Ascending aorta (tissue), 2 donors: ENCODE data around the gene RABIF. TPM values are rescaled to one million over a fixed set of nuclear protein-coding genes. Genes with fewer than 3 reads are reported as not detected.
A peak's percentile ranks its signal among the peaks of the same experiment; 100 is the strongest.
"Not testable (repeated sequence)": the region's sequence is repeated elsewhere in the genome, so short reads cannot be mapped to it uniquely, and the experiment has no call there.

Experiments
- DNase-seq, 2 donors: peaks; one replicate each; pipeline ENCODE4 v3.0.0-alpha.2; 2019; ENCODE audit warnings: low spot score in 2 of 2
- H3K27ac ChIP-seq, 2 donors: fragments of 200-600 bp; sonication (generic); one replicate each; pipeline ENCODE4 v1.5.1; 2016 to 2017; ENCODE audit warnings: mild to moderate bottlenecking in 1 of 2
- H3K27me3 ChIP-seq: fragments of 200-600 bp; sonication (generic); one replicate; pipeline ENCODE4 v1.5.1; 2017
- H3K36me3 ChIP-seq, 2 donors: fragments of 200-600 bp; sonication (generic); one replicate each; pipeline ENCODE4 v1.5.1; 2016
- H3K4me1 ChIP-seq, 2 donors: fragments of 200-600 bp; sonication (generic); one replicate each; pipeline ENCODE4 v1.5.1; 2016 to 2017; ENCODE audit warnings: mild to moderate bottlenecking in 1 of 2
- H3K4me3 ChIP-seq, 2 donors: fragments of 200-600 bp; sonication (generic); one replicate each; pipeline ENCODE4 v1.5.1; 2016 to 2017; ENCODE audit warnings: mild to moderate bottlenecking in 1 of 2
- H3K9me3 ChIP-seq, 2 donors: fragments of 200-600 bp; sonication (generic); one replicate each; pipeline ENCODE4 v1.5.1; 2016
- CTCF ChIP-seq, 3 experiments: fragments of 200-600 bp in 2 of 3; fragments of 450-650 bp in 1 of 3; sonication (generic) in 2 of 3; IDR thresholded peaks; one replicate each; pipeline ENCODE4 v1.5.1; 2016 to 2019; ENCODE audit warnings: antibody characterized with exemption in 3 of 3, mild to moderate bottlenecking in 1 of 3, moderate library complexity in 1 of 3
- intact Hi-C: fragments of 100-400 bp; cut with DNase I; formaldehyde crosslinking; loops from one replicate; pipeline ENCODE4 v1.15.1; 2023
- total RNA-seq: library from RNA; depleted of rRNA; stranded (reverse); fragments of >200 nt; gene quantifications from one replicate; pipeline ENCODE4 v1.1.0, GENCODE V29; 2016

RABIF gene
- total RNA-seq, result 1.9 TPM

GRCh38 chr1:202888531-202889360 lies at the start of gene RABIF:
RABIF (minus strand) TSS chr1:202889149; CDS start chr1:202889098, 51 bp downstream.
- no peaks in the 10 kb centered on the region for H3K9me3 ChIP-seq
- H3K4me3 ChIP-seq, result peak within 1 kb of the TSS; percentile 75 to 79
- TF ChIP-seq CTCF (IDR thresholded peaks at IDR 0.05), result peak in 1 of 3 experiments; percentile 20
- peaks cover 17 to 18% of the 10 kb centered on the region in 2 donors for H3K36me3 ChIP-seq
- H3K4me1 ChIP-seq, result peaks cover 0 to 13% of the 10 kb centered on the region in 2 donors
- DNase-seq, result peak; percentile 84 to 97
- H3K27ac ChIP-seq, result peak within 1 kb of the TSS; percentile 78 to 94
- intact Hi-C loops, result loop anchor here (1.0 to 2.0 kb wide), 5 partner anchors 27 to 118 kb away; partner anchors contain the start of genes KLHL12, PCAT6 and TMEM183A
- H3K27me3 ChIP-seq, result no peaks in the 10 kb centered on the region

- H3K4me1 ChIP-seq, result no peaks in the 10 kb centered on the region
- no peaks in the 10 kb centered on the region for H3K9me3 ChIP-seq
- no peak overlapping the region for H3K27ac ChIP-seq
- H3K27me3 ChIP-seq, result no peaks in the 10 kb centered on the region
- no peak for TF ChIP-seq CTCF (IDR thresholded peaks at IDR 0.05)
- intact Hi-C loops, result no loop called here
- H3K36me3 ChIP-seq, result peaks cover 28 to 33% of the 10 kb centered on the region in 2 donors
- no peak overlapping the region for H3K4me3 ChIP-seq
- DNase-seq, result no peak
Measured at GRCh38 chr1:202938287-202938925, 49.5 kb upstream of the RABIF start.

GRCh38 chr1:202936409-202936808 lies 47.5 kb upstream of the RABIF start:
- intact Hi-C loops, H3K9me3 ChIP-seq, H3K27me3 ChIP-seq, H3K27ac ChIP-seq, H3K4me3 ChIP-seq, DNase-seq, H3K4me1 ChIP-seq: not testable (repeated sequence)
- peaks cover 9 to 13% of the 10 kb centered on the region in 2 donors for H3K36me3 ChIP-seq

GRCh38 chr1:202935844-202936243 lies 46.9 kb upstream of the RABIF start:
- peaks cover 4 to 7% of the 10 kb centered on the region in 2 donors for H3K36me3 ChIP-seq
- H3K27me3 ChIP-seq, result no peaks in the 10 kb centered on the region
- no peaks in the 10 kb centered on the region for H3K9me3 ChIP-seq
- no peak overlapping the region for H3K27ac ChIP-seq
- H3K4me3 ChIP-seq, result no peak overlapping the region
- intact Hi-C loops, result no loop called here
- H3K4me1 ChIP-seq, result no peaks in the 10 kb centered on the region
- DNase-seq, result no peak
- TF ChIP-seq CTCF (IDR thresholded peaks at IDR 0.05), result no peak

- intact Hi-C loops, result no loop called here
- no peaks in the 10 kb centered on the region for H3K36me3 ChIP-seq
Measured at GRCh38 chr1:202934755-202935154, 45.8 kb upstream of the RABIF start.

More at GRCh38 chr1:202934755-202935154, 45.8 kb upstream of the RABIF start:
- TF ChIP-seq CTCF (IDR thresholded peaks at IDR 0.05), result no peak
- no peaks in the 10 kb centered on the region for H3K27me3 ChIP-seq
- no peak overlapping the region for H3K27ac ChIP-seq
- no peak overlapping the region for H3K4me3 ChIP-seq
- H3K4me1 ChIP-seq, result no peaks in the 10 kb centered on the region
- H3K9me3 ChIP-seq, result no peaks in the 10 kb centered on the region
- DNase-seq, result no peak
